T-helper 2 cell treated with Interferon-gamma antibody and Interleukin-4, amounts not matched to agents 5 μg/mL and 100 μg/mL, for 36 hours (primary cell): ENCODE data around the gene BACH2.

Experiments used
- DNase-seq: peaks from one replicate; pipeline ENCODE4 v3.0.0; 2021; ENCODE audit warnings: low spot score
- H3K27ac Mint-ChIP-seq: one replicate; pipeline ENCODE4 v1.8.0; 2021; ENCODE audit warnings: mild to moderate bottlenecking, mixed read lengths
- H3K27me3 Mint-ChIP-seq: one replicate; pipeline ENCODE4 v1.8.0; 2021; ENCODE audit warnings: low read depth, mixed read lengths
- H3K36me3 Mint-ChIP-seq: one replicate; pipeline ENCODE4 v1.8.0; 2021; ENCODE audit warnings: low read depth, mixed read lengths
- H3K4me1 Mint-ChIP-seq: one replicate; pipeline ENCODE4 v1.8.0; 2021; ENCODE audit warnings: low read depth, mixed read lengths
- H3K4me3 Mint-ChIP-seq: one replicate; pipeline ENCODE4 v1.8.0; 2022; ENCODE audit warnings: mild to moderate bottlenecking, moderate library complexity, mixed read lengths
- H3K9me3 Mint-ChIP-seq: one replicate; pipeline ENCODE4 v1.8.0; 2021; ENCODE audit warnings: mixed read lengths

BACH2 gene

GRCh38 chr6:90256698-90257485 is 39.8 kb downstream of the BACH2 start:
- peaks cover 64% of the 10 kb centered on the region for H3K36me3 Mint-ChIP-seq
- peak overlapping the region; percentile 56 for H3K27ac Mint-ChIP-seq
- H3K4me1 Mint-ChIP-seq, result peaks cover 62% of the 10 kb centered on the region

GRCh38 chr6:90253631-90254030 is 43.0 kb downstream of the BACH2 start:
- H3K9me3 Mint-ChIP-seq, result peaks cover 22% of the 10 kb centered on the region
- H3K4me3 Mint-ChIP-seq, result no peak overlapping the region
- DNase-seq, result no peak
- peaks cover 67% of the 10 kb centered on the region for H3K4me1 Mint-ChIP-seq
- H3K27ac Mint-ChIP-seq, result no peak overlapping the region
- H3K27me3 Mint-ChIP-seq, result no peaks in the 10 kb centered on the region
- peaks cover 50% of the 10 kb centered on the region for H3K36me3 Mint-ChIP-seq

More at GRCh38 chr6:90256698-90257485, 39.8 kb downstream of the BACH2 start:
- peak; percentile 51 for DNase-seq
- Mint-ChIP-seq H3K4me3 (peak overlapping the region; percentile 10), H3K9me3 (peaks cover 37% of the 10 kb centered on the region), H3K27me3 (no peaks in the 10 kb centered on the region)

- peaks cover 12% of the 10 kb centered on the region for H3K9me3 Mint-ChIP-seq
- H3K4me3 Mint-ChIP-seq, result peak overlapping the region; percentile 5
- H3K27ac Mint-ChIP-seq, result peak overlapping the region; percentile 58
- H3K27me3 Mint-ChIP-seq, result no peaks in the 10 kb centered on the region
- peaks cover 61% of the 10 kb centered on the region for H3K4me1 Mint-ChIP-seq
- peaks cover 51% of the 10 kb centered on the region for H3K36me3 Mint-ChIP-seq
- no peak for DNase-seq
Observed at GRCh38 chr6:90251295-90251992, 45.2 kb downstream of the BACH2 start.

GRCh38 chr6:90250405-90250804 is 46.2 kb downstream of the BACH2 start:
- DNase-seq, result no peak
- Mint-ChIP-seq H3K27ac (peak overlapping the region; percentile 84), H3K27me3 (no peaks in the 10 kb centered on the region), H3K36me3 (peaks cover 42% of the 10 kb centered on the region), H3K9me3 (peaks cover 4% of the 10 kb centered on the region), H3K4me1 (peaks cover 55% of the 10 kb centered on the region), H3K4me3 (no peak overlapping the region)

- peaks cover 36% of the 10 kb centered on the region for H3K36me3 Mint-ChIP-seq
- H3K9me3 Mint-ChIP-seq, result no peaks in the 10 kb centered on the region
- no peaks in the 10 kb centered on the region for H3K27me3 Mint-ChIP-seq
- peak overlapping the region; percentile 84 for H3K27ac Mint-ChIP-seq
- DNase-seq, result no peak
- H3K4me3 Mint-ChIP-seq, result peak overlapping the region; percentile 55
- H3K4me1 Mint-ChIP-seq, result peaks cover 48% of the 10 kb centered on the region
Observed at GRCh38 chr6:90249458-90249857, 47.2 kb downstream of the BACH2 start.

GRCh38 chr6:90249034-90249433 is 47.6 kb downstream of the BACH2 start:
- Mint-ChIP-seq H3K27ac (peak overlapping the region; percentile 84), H3K36me3 (peaks cover 36% of the 10 kb centered on the region), H3K27me3 (no peaks in the 10 kb centered on the region), H3K9me3 (no peaks in the 10 kb centered on the region), H3K4me3 (no peak overlapping the region), H3K4me1 (peaks cover 48% of the 10 kb centered on the region)
- DNase-seq, result peak; percentile 70

- Mint-ChIP-seq H3K36me3 (peaks cover 37% of the 10 kb centered on the region), H3K4me3 (no peak overlapping the region), H3K4me1 (peaks cover 39% of the 10 kb centered on the region), H3K9me3 (no peaks in the 10 kb centered on the region), H3K27ac (no peak overlapping the region), H3K27me3 (no peaks in the 10 kb centered on the region)
- no peak for DNase-seq
Observed at GRCh38 chr6:90247262-90247661, 49.4 kb downstream of the BACH2 start.

- Mint-ChIP-seq H3K4me1 (peaks cover 48% of the 10 kb centered on the region), H3K9me3 (no peaks in the 10 kb centered on the region), H3K27ac (no peak overlapping the region), H3K4me3 (no peak overlapping the region), H3K36me3 (peaks cover 24% of the 10 kb centered on the region), H3K27me3 (no peaks in the 10 kb centered on the region)
- no peak for DNase-seq
Observed at GRCh38 chr6:90241229-90241880, 55.3 kb downstream of the BACH2 start.

GRCh38 chr6:90238496-90239266 is 58.0 kb downstream of the BACH2 start:
- H3K27ac Mint-ChIP-seq, result peak overlapping the region; percentile 22
- H3K27me3 Mint-ChIP-seq, result no peaks in the 10 kb centered on the region
- H3K36me3 Mint-ChIP-seq, result peaks cover 30% of the 10 kb centered on the region
- no peaks in the 10 kb centered on the region for H3K9me3 Mint-ChIP-seq
- DNase-seq, result no peak
- H3K4me3 Mint-ChIP-seq, result peak overlapping the region; percentile 50
- H3K4me1 Mint-ChIP-seq, result peaks cover 71% of the 10 kb centered on the region

- H3K36me3 Mint-ChIP-seq, result peaks cover 30% of the 10 kb centered on the region
- peaks cover 81% of the 10 kb centered on the region for H3K4me1 Mint-ChIP-seq
- H3K27me3 Mint-ChIP-seq, result no peaks in the 10 kb centered on the region
- no peaks in the 10 kb centered on the region for H3K9me3 Mint-ChIP-seq
- H3K4me3 Mint-ChIP-seq, result peak overlapping the region; percentile 2
- no peak for DNase-seq
- H3K27ac Mint-ChIP-seq, result peak overlapping the region; percentile 38
Observed at GRCh38 chr6:90237350-90237990, 59.2 kb downstream of the BACH2 start.

- peak overlapping the region; percentile 79 for H3K4me3 Mint-ChIP-seq
- H3K9me3 Mint-ChIP-seq, result no peaks in the 10 kb centered on the region
- peak overlapping the region; percentile 83 for H3K27ac Mint-ChIP-seq
- peaks cover 2% of the 10 kb centered on the region for H3K27me3 Mint-ChIP-seq
- H3K4me1 Mint-ChIP-seq, result peaks cover 89% of the 10 kb centered on the region
- DNase-seq, result peak; percentile 86
- peaks cover 45% of the 10 kb centered on the region for H3K36me3 Mint-ChIP-seq
Observed at GRCh38 chr6:90233994-90234393, 62.6 kb downstream of the BACH2 start.

- no peak for DNase-seq
- H3K27ac Mint-ChIP-seq, result no peak overlapping the region
- peaks cover 2% of the 10 kb centered on the region for H3K27me3 Mint-ChIP-seq
- peaks cover 81% of the 10 kb centered on the region for H3K4me1 Mint-ChIP-seq
- peak overlapping the region; percentile 79 for H3K4me3 Mint-ChIP-seq
- H3K36me3 Mint-ChIP-seq, result peaks cover 43% of the 10 kb centered on the region
- no peaks in the 10 kb centered on the region for H3K9me3 Mint-ChIP-seq
Observed at GRCh38 chr6:90233213-90233612, 63.4 kb downstream of the BACH2 start.

GRCh38 chr6:90231798-90232197 is 64.8 kb downstream of the BACH2 start:
- Mint-ChIP-seq H3K9me3 (no peaks in the 10 kb centered on the region), H3K27ac (no peak overlapping the region), H3K4me3 (no peak overlapping the region), H3K27me3 (peaks cover 2% of the 10 kb centered on the region), H3K36me3 (peaks cover 42% of the 10 kb centered on the region), H3K4me1 (peaks cover 80% of the 10 kb centered on the region)
- no peak for DNase-seq
